ENCODE data around the gene PAM. TPM values are rescaled to one million over a fixed set of nuclear protein-coding genes. Genes with fewer than 3 reads are reported as not detected.

Gene PAM
- total RNA-seq, 1 experiment from 2014 or later: 90.0 TPM

DNA sequence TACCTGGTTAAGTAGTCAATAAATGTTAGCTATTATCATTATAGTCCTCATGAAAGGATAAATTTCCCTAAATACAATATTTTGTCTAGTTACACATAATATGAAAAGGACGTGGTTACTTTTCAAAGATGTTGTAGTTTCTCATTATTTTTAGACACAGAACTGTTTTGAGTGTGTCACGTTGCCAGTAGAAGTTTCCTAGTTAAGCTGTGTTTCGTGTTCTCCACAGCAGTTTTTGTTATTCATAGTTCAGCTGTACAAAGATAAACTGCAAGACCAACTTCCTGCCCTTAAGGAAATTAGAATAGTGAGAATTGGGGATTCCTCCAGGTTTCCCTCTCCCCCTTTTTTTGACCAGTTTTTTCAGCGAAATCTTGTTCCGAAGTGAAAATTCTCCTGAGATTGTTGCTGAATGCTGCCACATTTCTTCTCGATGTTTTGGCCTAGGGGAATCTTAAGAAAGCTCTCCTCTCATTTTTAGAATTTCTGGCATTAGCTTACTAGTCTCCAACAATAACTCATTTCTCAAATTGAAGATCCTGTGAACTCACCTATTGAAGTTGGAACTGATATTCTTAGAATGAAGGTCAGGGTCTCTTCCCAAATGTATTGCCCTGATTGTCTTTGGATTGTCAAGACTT is 176.1 kb downstream of the PAM start:
- Histone ChIP-seq H3K4me2 (ENCODE audit: low read length) (no peak overlapping the region), H2AFZ (ENCODE audit: low read length) (no peak overlapping the region), H3K4me1 (ENCODE audit: insufficient read depth, low read length) (no peaks in the 10 kb centered on the region), H3K9me2 (replicated peaks; ENCODE audit: low read length) (no peaks in the 10 kb centered on the region), H3F3A (ENCODE audit: low read length, unreplicated experiment) (no peaks in the 10 kb centered on the region), H3K27ac (ENCODE audit: low read length) (no peak overlapping the region), H4K20me1 (ENCODE audit: low read length) (no peaks in the 10 kb centered on the region), H3K4me3 (ENCODE audit: low read length) (no peak overlapping the region), H3K9me3 (ENCODE audit: low read length) (no peaks in the 10 kb centered on the region), H3K27me3 (ENCODE audit: low read length) (no peaks in the 10 kb centered on the region), H3K79me2 (ENCODE audit: low read length) (no peaks in the 10 kb centered on the region), H3K9ac (ENCODE audit: low read length) (no peak overlapping the region), H3K36me3 (ENCODE audit: low read depth, low read length) (no peaks in the 10 kb centered on the region)
- ATAC-seq (no peak), DNase-seq (no peak)
- CTCF ChIA-PET: no interaction called here
- no TSS peak for BruUV-seq (replicated peaks)
- TF ChIP-seq, protein P1, sequence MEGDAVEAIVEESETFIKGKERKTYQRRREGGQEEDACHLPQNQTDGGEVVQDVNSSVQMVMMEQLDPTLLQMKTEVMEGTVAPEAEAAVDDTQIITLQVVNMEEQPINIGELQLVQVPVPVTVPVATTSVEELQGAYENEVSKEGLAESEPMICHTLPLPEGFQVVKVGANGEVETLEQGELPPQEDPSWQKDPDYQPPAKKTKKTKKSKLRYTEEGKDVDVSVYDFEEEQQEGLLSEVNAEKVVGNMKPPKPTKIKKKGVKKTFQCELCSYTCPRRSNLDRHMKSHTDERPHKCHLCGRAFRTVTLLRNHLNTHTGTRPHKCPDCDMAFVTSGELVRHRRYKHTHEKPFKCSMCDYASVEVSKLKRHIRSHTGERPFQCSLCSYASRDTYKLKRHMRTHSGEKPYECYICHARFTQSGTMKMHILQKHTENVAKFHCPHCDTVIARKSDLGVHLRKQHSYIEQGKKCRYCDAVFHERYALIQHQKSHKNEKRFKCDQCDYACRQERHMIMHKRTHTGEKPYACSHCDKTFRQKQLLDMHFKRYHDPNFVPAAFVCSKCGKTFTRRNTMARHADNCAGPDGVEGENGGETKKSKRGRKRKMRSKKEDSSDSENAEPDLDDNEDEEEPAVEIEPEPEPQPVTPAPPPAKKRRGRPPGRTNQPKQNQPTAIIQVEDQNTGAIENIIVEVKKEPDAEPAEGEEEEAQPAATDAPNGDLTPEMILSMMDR (conservative IDR thresholded peaks at IDR 0.05; ENCODE audit: low read depth, low read length): no peak
- TF ChIP-seq EZH2phosphoT487 (IDR thresholded peaks at IDR 0.05; ENCODE audit: borderline replicate concordance, low read length) (no peak), EZH2 (IDR thresholded peaks at IDR 0.05; ENCODE audit: low read length, unreplicated experiment) (no peak)
- intact Hi-C loops (cut with micrococcal nuclease): no loop called here
- POLR2A ChIA-PET (ENCODE audit: unreplicated experiment): no interaction called here

DNA sequence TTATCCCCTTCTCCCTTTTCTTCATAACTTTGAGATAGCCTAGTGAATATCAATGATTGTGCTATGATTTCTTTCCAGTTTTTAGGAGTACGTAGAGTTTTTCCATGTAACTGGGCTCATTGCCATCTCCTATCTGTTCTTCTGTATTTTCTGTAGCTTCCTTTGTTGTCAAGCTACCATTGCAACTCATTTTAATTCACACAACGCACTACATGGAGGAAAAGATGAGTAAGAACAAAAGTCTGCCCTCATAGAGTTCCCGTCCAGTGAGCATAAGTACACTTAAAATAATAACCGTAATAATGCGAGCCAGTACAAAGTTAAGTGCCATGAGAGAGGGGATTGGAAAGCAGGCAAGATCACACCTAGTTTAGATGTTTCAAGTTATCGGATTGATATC is 177.7 kb downstream of the PAM start:
- Histone ChIP-seq H3K9me2 (replicated peaks; ENCODE audit: low read length) (no peaks in the 10 kb centered on the region), H4K20me1 (ENCODE audit: low read length) (no peaks in the 10 kb centered on the region), H3K36me3 (ENCODE audit: low read depth, low read length) (no peaks in the 10 kb centered on the region), H3K4me2 (ENCODE audit: low read length) (no peak overlapping the region), H3K9ac (ENCODE audit: low read length) (no peak overlapping the region), H3K4me3 (ENCODE audit: low read length) (no peak overlapping the region), H2AFZ (ENCODE audit: low read length) (no peak overlapping the region), H3F3A (ENCODE audit: low read length, unreplicated experiment) (no peaks in the 10 kb centered on the region), H3K79me2 (ENCODE audit: low read length) (no peaks in the 10 kb centered on the region), H3K27ac (ENCODE audit: low read length) (no peak overlapping the region), H3K27me3 (ENCODE audit: low read length) (no peaks in the 10 kb centered on the region), H3K4me1 (ENCODE audit: insufficient read depth, low read length) (no peaks in the 10 kb centered on the region), H3K9me3 (ENCODE audit: low read length) (no peaks in the 10 kb centered on the region)
- intact Hi-C loops (cut with micrococcal nuclease): no loop called here
- ChIA-PET POLR2A (ENCODE audit: unreplicated experiment) (no interaction called here), CTCF (no interaction called here)
- ATAC-seq (no peak), DNase-seq (no peak)
- TF ChIP-seq EZH2 (IDR thresholded peaks at IDR 0.05; ENCODE audit: low read length, unreplicated experiment): no peak
- TF ChIP-seq, protein P1 (conservative IDR thresholded peaks at IDR 0.05; ENCODE audit: low read depth, low read length): no peak
- TF ChIP-seq EZH2phosphoT487 (IDR thresholded peaks at IDR 0.05; ENCODE audit: borderline replicate concordance, low read length): no peak
- BruUV-seq (replicated peaks): no TSS peak

DNA sequence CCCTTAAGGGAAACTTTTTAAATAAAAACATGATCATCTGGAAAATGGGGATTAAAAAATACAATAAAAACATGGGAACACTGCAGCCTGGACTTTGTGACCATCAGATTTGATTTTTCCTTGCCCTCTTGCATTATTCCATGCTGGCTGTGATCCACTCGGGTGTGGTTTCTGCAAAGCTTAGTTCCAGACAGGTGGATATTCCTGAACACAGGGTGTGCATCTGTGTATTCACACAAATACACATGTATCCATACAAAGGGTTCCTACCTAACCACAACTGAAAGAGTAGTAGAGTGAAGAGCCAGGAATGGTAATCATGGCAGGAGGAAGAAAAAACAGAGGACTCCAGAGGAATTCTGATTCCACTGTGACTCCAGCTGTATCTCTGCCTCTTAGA is 178.2 kb downstream of the PAM start:
- no peak for ATAC-seq
- no TSS peak for BruUV-seq (replicated peaks)
- POLR2A ChIA-PET (ENCODE audit: unreplicated experiment): no interaction called here
- DNase-seq: no peak
- Histone ChIP-seq H3K4me3 (ENCODE audit: low read length) (no peak overlapping the region), H3K27ac (ENCODE audit: low read length) (no peak overlapping the region), H3K4me2 (ENCODE audit: low read length) (no peak overlapping the region), H4K20me1 (ENCODE audit: low read length) (no peaks in the 10 kb centered on the region), H3K9me3 (ENCODE audit: low read length) (no peaks in the 10 kb centered on the region), H3K79me2 (ENCODE audit: low read length) (no peaks in the 10 kb centered on the region), H3K9ac (ENCODE audit: low read length) (no peak overlapping the region), H3K4me1 (ENCODE audit: insufficient read depth, low read length) (no peaks in the 10 kb centered on the region), H2AFZ (ENCODE audit: low read length) (no peak overlapping the region), H3K9me2 (replicated peaks; ENCODE audit: low read length) (no peaks in the 10 kb centered on the region), H3K36me3 (ENCODE audit: low read depth, low read length) (no peaks in the 10 kb centered on the region), H3K27me3 (ENCODE audit: low read length) (no peaks in the 10 kb centered on the region), H3F3A (ENCODE audit: low read length, unreplicated experiment) (no peaks in the 10 kb centered on the region)
- TF ChIP-seq EZH2phosphoT487 (IDR thresholded peaks at IDR 0.05; ENCODE audit: borderline replicate concordance, low read length) (no peak), EZH2 (IDR thresholded peaks at IDR 0.05; ENCODE audit: low read length, unreplicated experiment) (no peak)
- TF ChIP-seq, protein P1 (conservative IDR thresholded peaks at IDR 0.05; ENCODE audit: low read depth, low read length): no peak
- intact Hi-C loops (cut with micrococcal nuclease): no loop called here
- CTCF ChIA-PET: interaction anchor here (0.6 kb wide), 1 partner anchor 65 kb away, joined by 3 read pairs; no protein-coding TSS in a partner anchor

Data from PC-3 (cell line).